ENCODE measurements around the gene COX6A2. TPM values are rescaled to one million over a fixed set of nuclear protein-coding genes. Genes with fewer than 3 reads are reported as not detected.
"Not testable (repeated sequence)": the region's sequence is repeated elsewhere in the genome, so short reads cannot be mapped to it uniquely, and the experiment has no call there.

Gene COX6A2
- total and polyA plus RNA-seq, 8 donors = 0.67 TPM; not detected in 7

DNA sequence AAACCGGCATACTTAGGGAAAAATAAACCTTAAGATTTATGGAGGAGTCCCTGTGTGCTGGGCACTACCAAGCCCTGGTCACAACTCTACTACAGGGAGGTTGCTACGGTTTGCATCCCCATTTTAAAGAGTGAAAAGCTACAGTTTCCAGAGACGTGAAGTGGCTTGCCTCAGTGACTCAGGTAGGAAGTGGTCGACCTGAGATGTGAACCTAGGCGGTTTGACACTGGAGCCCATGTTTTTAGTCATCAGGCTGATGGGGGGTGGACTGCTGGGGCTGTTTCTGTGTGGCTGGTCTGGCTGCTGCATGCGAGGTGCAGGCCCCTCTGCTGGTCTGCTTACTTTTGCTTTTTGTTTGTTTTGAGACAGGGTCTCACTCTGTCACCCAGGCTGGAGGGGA is 6.6 kb downstream of the COX6A2 start:
- Histone ChIP-seq H3K36me3 (no peaks in the 10 kb centered on the region), H3K9me3 (no peaks in the 10 kb centered on the region), H3K27me3 (peaks cover 0 to 22% of the 10 kb centered on the region in 2 donors), H3K27ac (no peak overlapping the region), H3K4me3 (no peak overlapping the region), H3K4me1 (no peaks in the 10 kb centered on the region)
- ATAC-seq (no peak), DNase-seq (no peak)
- TF ChIP-seq, protein P1, sequence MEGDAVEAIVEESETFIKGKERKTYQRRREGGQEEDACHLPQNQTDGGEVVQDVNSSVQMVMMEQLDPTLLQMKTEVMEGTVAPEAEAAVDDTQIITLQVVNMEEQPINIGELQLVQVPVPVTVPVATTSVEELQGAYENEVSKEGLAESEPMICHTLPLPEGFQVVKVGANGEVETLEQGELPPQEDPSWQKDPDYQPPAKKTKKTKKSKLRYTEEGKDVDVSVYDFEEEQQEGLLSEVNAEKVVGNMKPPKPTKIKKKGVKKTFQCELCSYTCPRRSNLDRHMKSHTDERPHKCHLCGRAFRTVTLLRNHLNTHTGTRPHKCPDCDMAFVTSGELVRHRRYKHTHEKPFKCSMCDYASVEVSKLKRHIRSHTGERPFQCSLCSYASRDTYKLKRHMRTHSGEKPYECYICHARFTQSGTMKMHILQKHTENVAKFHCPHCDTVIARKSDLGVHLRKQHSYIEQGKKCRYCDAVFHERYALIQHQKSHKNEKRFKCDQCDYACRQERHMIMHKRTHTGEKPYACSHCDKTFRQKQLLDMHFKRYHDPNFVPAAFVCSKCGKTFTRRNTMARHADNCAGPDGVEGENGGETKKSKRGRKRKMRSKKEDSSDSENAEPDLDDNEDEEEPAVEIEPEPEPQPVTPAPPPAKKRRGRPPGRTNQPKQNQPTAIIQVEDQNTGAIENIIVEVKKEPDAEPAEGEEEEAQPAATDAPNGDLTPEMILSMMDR (IDR thresholded peaks at IDR 0.05) = no peak
- intact Hi-C loops (cut with DNase I) = no loop called here

DNA sequence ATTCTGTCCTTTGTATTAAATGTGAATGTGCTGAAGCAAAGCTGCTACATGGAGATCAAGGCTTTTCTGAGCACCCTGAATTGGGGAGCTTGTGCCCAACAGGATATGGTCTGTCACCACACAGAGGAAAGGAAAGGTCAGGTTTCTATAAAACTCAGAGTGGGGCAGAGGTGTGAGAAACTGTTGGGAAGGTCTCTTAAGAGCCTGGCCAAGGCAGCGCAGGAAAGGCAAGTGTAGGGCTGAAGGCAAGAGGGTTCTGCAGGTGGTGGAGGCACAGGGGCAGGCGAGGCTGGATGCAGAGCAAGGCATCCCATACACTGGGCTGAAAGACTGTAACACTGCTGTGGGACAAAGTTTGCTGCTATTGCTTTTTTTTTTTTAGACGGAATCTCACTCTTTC is 8.1 kb downstream of the COX6A2 start:
- Histone ChIP-seq H3K4me3 (no peak overlapping the region), H3K27ac (no peak overlapping the region), H3K27me3 (peaks cover 0 to 22% of the 10 kb centered on the region in 2 donors), H3K9me3 (no peaks in the 10 kb centered on the region), H3K36me3 (no peaks in the 10 kb centered on the region), H3K4me1 (no peaks in the 10 kb centered on the region)
- no peak for ATAC-seq
- no peak for DNase-seq
- intact Hi-C loops (cut with DNase I) = no loop called here
- TF ChIP-seq, protein P1 (IDR thresholded peaks at IDR 0.05) = no peak

DNA sequence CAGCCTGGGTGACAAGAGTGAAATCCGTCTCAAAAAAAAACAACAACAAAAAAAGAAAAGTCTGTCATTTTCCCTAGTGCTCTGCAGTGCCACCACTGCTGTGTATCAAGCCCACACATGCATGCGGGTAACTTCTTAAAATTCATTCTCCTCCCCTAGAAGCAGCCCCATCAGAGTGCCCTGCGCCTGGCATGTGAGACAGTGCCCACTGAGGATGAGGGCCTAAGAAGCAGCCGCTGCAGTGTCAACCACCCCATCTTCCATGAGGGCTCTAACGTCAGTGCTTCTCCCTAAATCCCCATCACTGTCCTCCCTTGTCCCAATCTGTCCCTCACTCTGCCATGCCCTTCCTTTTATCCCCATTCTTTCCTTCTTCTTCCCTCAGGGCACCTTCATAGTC is 10.2 kb downstream of the COX6A2 start:
- no peak overlapping the region for H3K4me3 ChIP-seq
- DNase-seq = no peak
- no peaks in the 10 kb centered on the region for H3K36me3 ChIP-seq
- intact Hi-C loops (cut with DNase I) = no loop called here
- peaks cover 0 to 15% of the 10 kb centered on the region in 2 donors for H3K27me3 ChIP-seq
- TF ChIP-seq, protein P1 (IDR thresholded peaks at IDR 0.05) = no peak
- H3K27ac ChIP-seq = no peak overlapping the region
- no peaks in the 10 kb centered on the region for H3K9me3 ChIP-seq
- ATAC-seq = no peak
- H3K4me1 ChIP-seq = no peaks in the 10 kb centered on the region

DNA sequence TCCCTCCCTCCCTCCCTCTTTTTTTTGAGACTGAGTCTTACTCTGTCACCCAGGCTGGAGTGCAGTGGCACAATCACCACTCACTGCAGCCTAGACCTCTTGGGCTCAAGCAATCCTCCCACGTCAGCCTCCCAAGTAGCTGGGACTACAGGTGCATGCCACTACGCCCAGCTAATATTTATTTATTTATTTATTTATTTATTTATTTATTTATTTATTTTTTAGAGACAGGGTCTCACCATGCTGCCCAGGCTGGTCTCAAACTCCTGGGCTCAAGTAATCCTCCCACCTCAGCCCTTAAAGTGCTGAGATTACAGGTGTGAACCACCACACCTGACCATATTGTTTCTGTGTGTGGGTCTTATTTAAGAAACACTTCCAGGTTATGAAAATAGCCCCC is 11.1 kb downstream of the COX6A2 start:
- H3K4me3 ChIP-seq; H3K27ac ChIP-seq; H3K9me3 ChIP-seq; ATAC-seq; H3K4me1 ChIP-seq; H3K36me3 ChIP-seq; intact Hi-C loops (cut with DNase I); DNase-seq: not testable (repeated sequence)
- H3K27me3 ChIP-seq = peaks cover 0 to 15% of the 10 kb centered on the region in 2 donors

DNA sequence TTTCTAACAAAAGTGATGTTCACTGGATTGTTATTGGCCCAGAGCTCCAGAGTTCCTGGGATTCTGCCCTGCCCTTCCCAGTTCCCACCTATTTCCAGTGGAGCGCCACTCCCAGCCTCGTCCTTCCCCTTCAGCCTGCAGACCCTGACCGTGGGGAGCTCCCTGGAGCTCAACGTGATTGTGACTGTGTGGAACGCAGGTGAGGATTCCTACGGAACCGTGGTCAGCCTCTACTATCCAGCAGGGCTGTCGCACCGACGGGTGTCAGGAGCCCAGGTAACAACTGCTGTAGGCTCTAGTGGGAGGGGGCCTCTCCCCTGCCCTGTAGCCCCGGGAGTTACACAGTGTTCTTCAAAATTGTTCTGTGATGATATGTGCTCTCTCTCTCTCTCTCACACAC is 11.8 kb downstream of the COX6A2 start:
- no peak for DNase-seq
- Histone ChIP-seq H3K27ac (no peak overlapping the region), H3K9me3 (no peaks in the 10 kb centered on the region), H3K27me3 (peaks cover 0 to 15% of the 10 kb centered on the region in 2 donors), H3K36me3 (no peaks in the 10 kb centered on the region), H3K4me1 (no peaks in the 10 kb centered on the region), H3K4me3 (no peak overlapping the region)
- TF ChIP-seq, protein P1 (IDR thresholded peaks at IDR 0.05) = no peak
- intact Hi-C loops (cut with DNase I) = no loop called here
- no peak for ATAC-seq

DNA sequence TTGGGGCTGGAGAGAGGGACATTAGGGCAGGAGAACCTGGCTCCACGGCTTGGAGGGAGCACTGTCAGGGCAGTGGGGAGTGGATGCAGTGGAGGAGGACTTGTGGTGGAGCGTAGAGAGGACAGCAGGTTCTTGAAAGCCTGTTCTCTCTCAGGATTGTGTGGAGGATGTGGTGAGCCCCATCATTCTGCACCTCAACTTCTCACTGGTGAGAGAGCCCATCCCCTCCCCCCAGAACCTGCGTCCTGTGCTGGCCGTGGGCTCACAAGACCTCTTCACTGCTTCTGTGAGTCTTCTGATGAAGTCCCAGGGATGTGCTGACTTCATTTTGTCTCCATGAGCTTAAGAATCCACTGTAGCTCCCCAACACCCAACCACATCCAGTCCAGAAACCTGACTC is 13.5 kb downstream of the COX6A2 start:
- DNase-seq = no peak
- no peaks in the 10 kb centered on the region for H3K4me1 ChIP-seq
- TF ChIP-seq, protein P1 (IDR thresholded peaks at IDR 0.05) = no peak
- intact Hi-C loops (cut with DNase I) = no loop called here
- H3K27ac ChIP-seq = no peak overlapping the region
- no peak for ATAC-seq
- H3K4me3 ChIP-seq = no peak overlapping the region
- no peaks in the 10 kb centered on the region for H3K36me3 ChIP-seq
- no peaks in the 10 kb centered on the region for H3K9me3 ChIP-seq
- peaks cover 0 to 11% of the 10 kb centered on the region in 2 donors for H3K27me3 ChIP-seq
